NCI-H2107 (cell line): ENCODE results near the gene ZIM2.

Source experiments
- DNase-seq: peaks from one replicate; lab custom pipeline; 2025; lab: John Stamatoyannopoulos, UW

The ZIM2 gene

DNA sequence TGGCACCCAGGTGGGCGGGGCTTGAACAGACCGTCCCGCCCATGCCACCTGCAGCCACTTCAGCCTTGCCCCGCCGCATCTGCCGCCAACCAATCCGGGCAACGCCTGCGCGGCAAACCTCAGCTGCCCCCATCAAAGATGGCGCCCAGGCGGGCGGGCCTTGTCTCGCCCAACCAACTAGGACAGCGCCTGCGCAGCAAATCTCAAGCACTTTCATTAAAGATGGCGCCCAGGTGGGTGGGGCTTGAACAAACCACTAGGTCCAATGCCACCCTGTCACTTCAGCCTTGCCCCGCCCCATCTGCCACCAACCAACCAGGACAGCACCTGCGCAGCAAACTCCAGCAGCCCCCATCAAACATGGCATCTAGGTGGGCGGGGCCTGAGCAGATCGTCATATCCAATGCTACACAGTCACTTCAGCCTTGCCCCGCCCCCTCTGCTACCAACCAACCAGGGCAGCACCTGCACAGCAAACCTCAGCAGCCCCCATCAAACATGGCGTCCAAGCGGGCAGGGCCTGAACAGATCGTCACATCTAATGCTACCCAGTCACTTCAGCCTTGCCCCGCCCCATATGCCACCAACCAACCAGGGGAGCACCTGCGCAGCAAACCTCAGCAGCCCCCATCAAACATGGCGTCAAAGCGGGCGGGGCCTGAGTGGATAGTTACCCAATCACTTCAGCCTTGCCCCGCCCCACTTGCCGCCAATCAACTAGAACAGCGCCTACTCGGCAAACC lies 1.4 kb downstream of the ZIM2 start:
- no peak for DNase-seq

GRCh38 chr19:56838024-56838908 lies 2.3 kb downstream of the ZIM2 start:
- no peak for DNase-seq

GRCh38 chr19:56837492-56838023 lies 3.0 kb downstream of the ZIM2 start:
- no peak for DNase-seq

GRCh38 chr19:56837004-56837403 lies 3.5 kb downstream of the ZIM2 start:
- DNase-seq, result no peak

DNA sequence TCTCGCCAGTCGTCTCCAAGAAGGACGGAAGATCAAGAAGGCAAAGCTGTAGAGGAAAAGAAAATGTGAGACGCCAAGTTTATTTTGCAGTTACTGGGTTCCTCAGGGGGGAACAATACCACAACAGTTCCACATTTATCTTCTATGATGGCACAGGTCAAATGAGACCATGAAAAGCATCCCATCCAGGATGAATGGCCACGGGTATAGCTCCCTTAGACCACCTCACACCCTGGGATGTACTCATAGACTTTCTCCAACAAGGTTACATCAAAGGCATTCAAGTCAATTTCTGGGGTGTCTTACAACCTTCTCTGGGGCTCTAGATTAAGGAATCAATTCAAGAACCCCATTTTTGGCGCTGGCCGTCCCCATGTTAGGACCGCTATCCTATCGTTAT lies 4.5 kb downstream of the ZIM2 start:
- DNase-seq, result no peak

DNA sequence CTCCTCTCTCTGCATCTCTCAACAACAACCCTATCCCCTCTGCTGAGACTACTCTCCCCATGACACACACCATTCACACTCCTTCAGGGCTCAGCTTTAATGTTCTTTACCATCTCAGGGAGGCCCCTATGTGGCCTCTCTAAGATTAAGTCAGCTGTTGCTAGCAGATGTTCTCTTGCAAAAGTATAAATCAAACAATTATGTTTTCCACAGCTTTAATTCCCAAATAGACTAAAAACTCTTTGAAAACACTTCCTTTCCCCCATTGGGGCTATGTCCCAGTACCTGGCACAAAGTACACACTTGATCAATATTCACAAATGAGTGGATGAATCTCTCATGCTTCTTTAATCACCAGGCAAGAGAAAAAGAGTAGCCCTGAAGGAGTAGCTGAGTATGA lies 5.1 kb downstream of the ZIM2 start:
- no peak for DNase-seq

GRCh38 chr19:56834564-56835375 lies 5.8 kb downstream of the ZIM2 start:
- DNase-seq, result no peak

DNA sequence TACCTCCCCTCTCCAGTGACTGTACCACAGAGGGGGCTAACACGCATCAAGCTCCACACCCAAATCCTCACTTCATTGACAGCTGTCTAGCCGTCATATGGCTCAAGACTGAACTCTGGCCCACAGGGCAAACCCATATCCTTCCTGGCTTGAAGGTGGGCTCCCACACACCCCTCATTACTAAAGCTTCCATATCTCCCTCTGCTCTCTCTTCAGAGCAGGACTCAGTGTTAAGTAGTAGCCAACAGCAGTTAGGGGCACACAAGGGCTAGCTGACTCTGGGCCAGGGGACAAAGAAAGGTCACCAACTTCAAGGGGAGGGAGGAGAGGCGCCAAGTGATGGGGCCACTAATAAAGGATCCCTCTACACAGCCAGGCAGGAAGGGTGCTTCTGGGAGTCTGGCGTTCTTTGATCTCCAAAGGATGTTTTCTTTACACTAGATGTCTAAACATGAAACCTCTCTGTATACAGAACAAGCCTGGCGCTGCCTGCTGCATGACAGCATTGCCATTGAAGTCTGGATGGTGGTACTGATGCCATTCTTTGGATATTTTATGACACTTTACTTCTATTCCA lies 8.1 kb downstream of the ZIM2 start:
- DNase-seq, result no peak

- DNase-seq, result no peak
These were observed 9.3 kb downstream of the ZIM2 start for GRCh38 chr19:56831255-56831654.

DNA sequence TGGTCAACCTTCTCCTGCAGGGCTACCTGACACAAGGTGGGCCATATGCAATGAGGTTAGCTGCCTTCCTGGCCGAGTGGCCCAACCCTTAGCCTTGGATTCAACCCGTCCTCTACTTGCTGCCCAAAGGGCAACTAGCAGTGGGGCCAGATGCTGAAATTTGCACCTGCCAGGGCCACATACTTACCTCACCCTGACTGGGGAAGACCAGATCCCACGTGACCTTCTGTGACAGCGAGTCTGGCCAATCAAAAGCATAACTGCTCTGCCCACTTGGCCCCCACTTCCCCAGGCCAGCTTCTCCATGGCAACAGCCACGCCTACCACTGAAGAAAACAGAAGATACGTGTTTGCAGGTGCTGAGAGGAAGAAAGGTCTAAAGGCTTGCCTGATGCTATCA lies 10.9 kb downstream of the ZIM2 start:
- DNase-seq, result no peak

GRCh38 chr19:56827708-56828107 lies 12.8 kb downstream of the ZIM2 start:
- DNase-seq, result no peak

- DNase-seq, result no peak
These were observed 16.6 kb downstream of the ZIM2 start for GRCh38 chr19:56823956-56824355.

- no peak for DNase-seq
These were observed 17.1 kb downstream of the ZIM2 start for GRCh38 chr19:56823417-56823816.

DNA sequence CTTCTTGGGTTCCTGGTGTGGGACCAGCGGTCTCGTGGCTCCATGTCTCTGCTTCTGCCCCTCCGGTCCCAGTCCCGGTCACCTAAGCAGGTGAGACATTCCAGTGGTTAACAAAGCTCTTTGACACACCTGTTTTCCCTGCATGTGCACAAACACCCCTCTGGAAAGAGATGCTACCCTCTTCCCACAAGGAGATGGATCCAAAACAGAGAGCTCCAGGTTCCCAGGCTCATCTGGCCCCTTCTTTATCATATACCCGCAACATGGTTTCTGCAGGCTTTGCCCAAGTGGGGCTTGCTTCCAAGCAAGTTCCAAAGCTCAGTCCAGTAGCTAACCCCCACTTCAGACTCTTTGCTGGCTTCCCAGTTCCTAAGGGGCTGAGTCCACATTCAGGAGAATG lies 17.8 kb downstream of the ZIM2 start:
- DNase-seq, result no peak

DNA sequence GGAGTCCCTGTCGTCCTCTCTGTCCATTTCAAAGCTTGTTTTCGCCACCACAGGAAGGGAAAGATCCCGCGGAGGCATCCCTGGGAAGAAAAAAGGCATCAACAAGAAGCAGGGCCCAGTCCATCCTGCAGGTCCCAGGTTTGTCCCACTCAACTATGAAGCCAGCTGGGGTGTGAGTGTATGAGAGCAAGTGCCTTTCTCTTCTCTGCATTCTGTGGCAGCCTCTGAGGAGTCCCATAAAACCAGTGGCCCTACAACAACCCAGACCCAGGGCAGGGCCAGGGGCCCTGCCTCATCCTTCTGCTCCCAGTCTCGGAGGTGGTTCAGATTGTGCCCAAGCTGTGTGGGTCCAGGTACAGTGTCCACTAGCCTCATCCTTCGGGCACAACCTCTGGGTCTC lies 18.9 kb downstream of the ZIM2 start:
- DNase-seq, result no peak

DNA sequence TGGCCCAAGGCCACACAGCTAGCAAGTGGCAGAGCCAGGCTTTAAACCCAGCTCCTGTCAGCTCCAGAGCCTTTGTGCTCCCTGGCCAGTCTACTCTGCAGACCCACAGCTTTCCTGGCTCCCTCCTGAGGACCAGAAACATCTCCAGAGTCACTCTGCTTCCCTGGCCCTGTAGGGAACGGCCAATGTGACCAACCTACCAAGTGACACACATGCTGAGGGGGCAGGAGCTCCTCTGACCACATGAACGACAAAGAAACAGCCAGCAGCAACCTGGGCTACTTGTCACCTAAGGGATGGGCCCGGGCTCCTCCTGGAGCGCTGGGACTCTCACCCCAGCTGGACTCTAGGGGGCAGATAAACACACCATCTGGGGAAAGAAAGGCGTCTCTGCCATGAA lies 19.3 kb downstream of the ZIM2 start:
- DNase-seq, result no peak

- DNase-seq, result no peak
These were observed 21.4 kb downstream of the ZIM2 start for GRCh38 chr19:56819166-56819565.

- DNase-seq, result no peak
These were observed 25.9 kb downstream of the ZIM2 start for GRCh38 chr19:56814656-56815055.

- DNase-seq, result no peak
These were observed 27.0 kb downstream of the ZIM2 start for GRCh38 chr19:56813531-56813930.

DNA sequence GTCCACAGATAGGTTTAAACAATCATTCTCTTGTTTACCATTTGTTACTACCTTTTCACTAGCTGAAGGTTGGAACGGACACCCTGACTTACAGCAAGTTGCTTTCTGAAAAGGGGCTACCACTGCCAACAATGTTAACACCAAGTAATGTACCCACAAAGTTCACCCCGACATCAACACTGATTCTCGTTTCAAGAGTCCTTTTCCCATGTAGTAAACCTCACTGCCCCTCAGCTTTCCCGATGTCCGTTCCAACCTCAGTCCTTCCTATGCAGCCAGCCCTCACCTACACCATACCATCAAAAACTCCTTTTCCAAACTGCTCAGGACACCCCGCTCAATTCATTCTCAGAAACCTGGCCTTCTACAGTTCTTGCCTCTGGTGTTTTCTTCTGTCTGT lies 29.0 kb downstream of the ZIM2 start:
- no peak for DNase-seq

- no peak for DNase-seq
These were observed 30.3 kb downstream of the ZIM2 start for GRCh38 chr19:56810260-56810659.
